Activated T-cell treated with anti-CD3 and anti-CD28 coated beads, Interleukin-2, amount 50 U/mL, for 4 hours (primary cell): ENCODE results near the gene FARS2. TPM values are rescaled to one million over a fixed set of nuclear protein-coding genes. Genes with fewer than 3 reads are reported as not detected.
A peak's percentile ranks its signal among the peaks of the same experiment; 100 is the strongest.

Source experiments
- ATAC-seq, 2 donors: fragments of 200-7000 bp; cut with Tn5 transposase; one replicate each; pipeline ENCODE4 v1.10.0; 2021
- DNase-seq: peaks from one replicate; pipeline ENCODE4 v3.0.0-alpha.2; 2020
- H3K27me3 Mint-ChIP-seq: one replicate; pipeline ENCODE4 v1.8.0; 2021; ENCODE audit warnings: low read depth, mixed read lengths
- H3K36me3 Mint-ChIP-seq: one replicate; pipeline ENCODE4 v1.8.0; 2022; ENCODE audit warnings: mixed read lengths; ENCODE audit not compliant: insufficient read depth
- H3K4me1 Mint-ChIP-seq: one replicate; pipeline ENCODE4 v1.8.0; 2021; ENCODE audit warnings: low read depth, mixed read lengths
- H3K4me3 Mint-ChIP-seq: one replicate; pipeline ENCODE4 v1.8.0; 2021; ENCODE audit warnings: mild to moderate bottlenecking, moderate library complexity, mixed read lengths
- H3K9me3 Mint-ChIP-seq: one replicate; pipeline ENCODE4 v1.8.0; 2021; ENCODE audit warnings: mixed read lengths
- total RNA-seq, 3 donors: library from RNA; stranded (reverse); gene quantifications; one replicate each; pipeline ENCODE4 v1.2.1, GENCODE V29; 2021

FARS2 gene
- total RNA-seq, 3 donors from 2014 or later: 28.3 to 31.0 (median 29.9) TPM

DNA sequence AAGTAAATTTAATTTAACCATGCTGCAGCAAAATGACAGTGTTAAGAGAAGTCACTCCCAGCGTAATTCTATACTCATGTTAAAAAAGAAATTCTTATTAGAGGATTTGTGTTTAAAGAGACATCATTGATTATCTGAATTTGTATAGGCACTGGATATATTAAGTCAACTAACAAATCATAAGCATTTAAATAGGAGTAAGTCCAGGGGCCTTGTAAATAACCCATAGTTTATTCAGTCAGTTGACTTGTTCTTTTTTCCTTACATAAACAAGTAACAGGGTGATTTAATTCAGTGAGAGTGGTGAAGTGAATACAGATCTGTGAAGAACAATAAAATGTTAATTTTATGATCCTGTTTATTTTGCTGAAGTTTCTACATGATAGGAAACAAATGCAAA lies 23.0 kb upstream of the FARS2 start:
- no peak overlapping the region for H3K4me3 Mint-ChIP-seq
- peaks cover 9% of the 10 kb centered on the region for H3K36me3 Mint-ChIP-seq
- ATAC-seq (no peak), DNase-seq (no peak)
- H3K9me3 Mint-ChIP-seq: no peaks in the 10 kb centered on the region
- H3K27me3 Mint-ChIP-seq: no peaks in the 10 kb centered on the region
- H3K4me1 Mint-ChIP-seq: no peaks in the 10 kb centered on the region

DNA sequence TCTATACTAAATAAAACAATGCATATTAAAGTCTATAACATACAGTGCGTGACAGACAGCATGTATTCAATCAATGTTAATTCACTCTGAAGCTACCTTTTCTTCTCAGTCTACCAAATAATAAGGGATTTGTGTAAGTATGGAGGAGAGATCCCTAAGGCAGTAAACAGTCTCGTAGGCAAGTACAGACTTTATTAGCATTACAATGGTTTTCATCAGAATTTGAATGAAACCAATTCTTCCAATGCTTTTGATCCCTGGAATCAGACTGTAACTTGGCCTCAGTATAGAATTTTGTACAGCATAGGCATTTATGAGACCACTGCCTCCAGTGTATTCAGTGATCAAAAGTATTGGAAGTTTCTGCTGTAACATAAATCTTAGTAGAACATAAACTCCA lies 20.1 kb upstream of the FARS2 start:
- Mint-ChIP-seq H3K4me1 (no peaks in the 10 kb centered on the region), H3K4me3 (no peak overlapping the region), H3K36me3 (peaks cover 12% of the 10 kb centered on the region)

DNA sequence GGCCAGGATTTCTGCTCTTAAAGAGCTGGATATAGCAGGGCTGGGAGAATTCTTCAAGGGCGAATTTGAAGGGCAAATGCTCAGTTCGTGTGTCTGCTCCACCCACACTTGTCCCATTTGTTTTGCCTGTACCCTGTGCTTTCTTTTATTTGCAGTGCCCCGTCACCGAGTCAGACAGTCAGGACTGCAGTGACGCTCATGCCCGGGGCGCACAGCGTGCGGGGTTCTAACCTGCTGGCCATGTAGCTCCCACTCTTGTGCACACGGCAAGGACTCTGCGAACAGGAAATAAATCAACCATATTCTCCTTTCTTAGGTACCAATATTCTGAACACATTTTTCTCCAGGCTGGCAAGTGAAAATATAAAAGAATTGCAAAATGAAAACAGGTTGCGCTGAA lies 18.2 kb upstream of the FARS2 start:
- Mint-ChIP-seq H3K36me3 (peaks cover 16% of the 10 kb centered on the region), H3K4me1 (no peaks in the 10 kb centered on the region), H3K9me3 (no peaks in the 10 kb centered on the region), H3K27me3 (no peaks in the 10 kb centered on the region), H3K4me3 (no peak overlapping the region)
- DNase-seq: no peak
- ATAC-seq: no peak

More for the DNA sequence above, 20.1 kb upstream of the FARS2 start:
- ATAC-seq (no peak), DNase-seq (no peak)
- Mint-ChIP-seq H3K27me3 (no peaks in the 10 kb centered on the region), H3K9me3 (no peaks in the 10 kb centered on the region)

DNA sequence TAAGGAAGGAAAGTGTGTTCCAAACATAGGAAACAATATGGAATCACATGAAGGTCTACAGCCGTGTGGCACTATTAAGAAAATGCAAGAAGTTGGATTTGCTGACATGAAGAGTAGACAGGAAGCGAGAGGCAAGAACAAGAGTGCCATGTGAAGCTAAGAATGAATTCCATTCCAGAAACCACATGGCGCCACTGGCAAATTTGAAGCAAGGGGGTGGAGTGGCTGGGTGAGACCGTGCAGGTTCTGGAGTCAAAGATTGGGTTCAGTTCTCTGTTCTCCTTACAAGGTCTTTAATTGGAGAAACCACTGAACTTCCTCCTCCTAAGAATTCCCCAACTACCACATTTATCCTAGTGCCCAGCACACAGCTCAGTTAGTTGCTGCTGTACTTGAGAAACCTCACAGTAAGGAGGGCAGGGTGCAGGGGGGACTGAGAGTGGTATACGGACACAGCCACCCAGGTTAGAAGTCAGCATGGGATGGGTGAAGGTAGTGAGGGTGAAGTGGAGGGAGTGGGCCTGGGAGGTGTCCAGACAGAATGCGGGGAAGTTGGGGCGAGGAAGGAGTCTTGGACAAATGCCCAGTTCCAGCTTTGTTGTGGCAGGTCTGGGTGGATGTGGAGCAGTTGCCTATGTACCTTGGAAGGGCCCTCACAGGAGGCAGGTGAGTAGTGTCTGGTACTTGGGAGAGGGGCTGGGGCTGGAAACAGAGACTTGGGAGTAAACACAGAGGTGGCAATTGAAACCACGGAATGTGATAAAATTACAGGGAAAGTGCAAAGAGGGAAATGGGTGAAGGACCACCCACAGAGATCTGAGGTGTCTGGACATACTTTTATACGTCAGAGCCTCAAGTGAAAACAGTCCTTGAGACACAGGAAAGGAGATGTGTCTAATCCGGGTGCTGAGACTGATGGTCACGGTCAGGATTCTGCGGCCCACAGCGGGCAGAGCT lies 14.9 kb upstream of the FARS2 start:
- peaks cover 20% of the 10 kb centered on the region for H3K36me3 Mint-ChIP-seq
- H3K9me3 Mint-ChIP-seq: no peaks in the 10 kb centered on the region
- H3K27me3 Mint-ChIP-seq: no peaks in the 10 kb centered on the region
- H3K4me3 Mint-ChIP-seq: no peak overlapping the region
- ATAC-seq: no peak
- H3K4me1 Mint-ChIP-seq: peaks cover 3% of the 10 kb centered on the region
- no peak for DNase-seq

DNA sequence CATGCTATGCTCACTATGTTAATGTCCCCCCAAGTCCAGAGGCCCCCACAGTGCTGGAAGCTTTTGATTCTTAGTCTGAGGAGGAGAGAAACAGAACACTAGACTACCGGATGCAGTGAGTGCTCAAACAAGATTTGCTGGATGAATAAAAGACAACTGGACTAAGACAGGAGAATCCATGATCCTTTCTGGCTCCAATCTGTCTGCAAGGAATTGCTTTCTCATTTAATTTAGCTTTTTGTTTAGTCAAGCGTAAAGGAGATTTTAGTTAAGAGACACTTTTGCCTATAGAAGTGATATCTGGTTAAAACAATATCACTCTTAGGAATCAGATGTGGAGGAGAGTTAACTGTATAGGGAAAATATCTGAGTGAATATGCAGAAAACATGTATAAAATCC lies 14.1 kb upstream of the FARS2 start:
- peaks cover 3% of the 10 kb centered on the region for H3K4me1 Mint-ChIP-seq
- ATAC-seq: no peak

DNA sequence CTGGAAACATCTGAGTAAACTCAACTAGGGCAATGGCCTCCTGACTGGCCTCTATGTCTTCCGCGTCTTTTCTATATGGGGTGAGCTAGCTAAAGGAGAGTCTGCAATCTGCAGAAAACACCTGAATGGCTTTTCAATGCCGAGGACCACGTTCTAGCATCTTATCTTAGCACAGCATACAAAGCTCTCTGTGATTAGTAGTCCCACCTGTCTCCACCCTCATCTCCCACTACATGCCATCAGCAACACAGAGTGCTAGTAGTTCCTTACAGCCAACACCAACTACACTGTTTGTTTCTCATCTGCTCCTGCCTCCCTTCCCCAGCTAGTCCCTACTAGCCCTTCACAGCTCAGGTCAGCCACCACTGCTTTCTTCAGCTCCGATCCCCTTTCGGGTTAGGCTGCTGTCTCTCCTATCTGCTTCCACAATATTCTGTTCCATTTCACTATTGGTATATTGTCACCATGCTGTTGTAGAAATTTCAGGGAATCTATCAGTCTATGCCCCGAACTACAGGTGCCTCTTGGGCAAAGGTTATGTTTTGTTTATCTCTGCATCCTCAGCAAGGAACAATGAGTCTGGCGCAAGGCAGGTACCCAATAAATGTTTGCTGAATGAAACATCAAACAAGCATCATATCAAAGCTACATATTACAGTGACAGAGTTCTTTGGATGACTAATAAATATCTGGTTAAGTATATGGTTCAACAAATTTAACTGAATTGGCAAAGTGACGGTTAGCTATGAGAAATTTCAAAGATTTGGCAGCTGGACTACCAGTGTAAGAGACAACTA lies 12.8 kb upstream of the FARS2 start:
- DNase-seq (no peak), ATAC-seq (no peak)
- Mint-ChIP-seq H3K4me3 (no peak overlapping the region), H3K36me3 (peaks cover 28% of the 10 kb centered on the region), H3K4me1 (peaks cover 3% of the 10 kb centered on the region), H3K27me3 (no peaks in the 10 kb centered on the region), H3K9me3 (no peaks in the 10 kb centered on the region)

More for the DNA sequence above, 14.1 kb upstream of the FARS2 start:
- Mint-ChIP-seq H3K36me3 (peaks cover 24% of the 10 kb centered on the region), H3K4me3 (no peak overlapping the region), H3K9me3 (no peaks in the 10 kb centered on the region), H3K27me3 (no peaks in the 10 kb centered on the region)
- DNase-seq: no peak

DNA sequence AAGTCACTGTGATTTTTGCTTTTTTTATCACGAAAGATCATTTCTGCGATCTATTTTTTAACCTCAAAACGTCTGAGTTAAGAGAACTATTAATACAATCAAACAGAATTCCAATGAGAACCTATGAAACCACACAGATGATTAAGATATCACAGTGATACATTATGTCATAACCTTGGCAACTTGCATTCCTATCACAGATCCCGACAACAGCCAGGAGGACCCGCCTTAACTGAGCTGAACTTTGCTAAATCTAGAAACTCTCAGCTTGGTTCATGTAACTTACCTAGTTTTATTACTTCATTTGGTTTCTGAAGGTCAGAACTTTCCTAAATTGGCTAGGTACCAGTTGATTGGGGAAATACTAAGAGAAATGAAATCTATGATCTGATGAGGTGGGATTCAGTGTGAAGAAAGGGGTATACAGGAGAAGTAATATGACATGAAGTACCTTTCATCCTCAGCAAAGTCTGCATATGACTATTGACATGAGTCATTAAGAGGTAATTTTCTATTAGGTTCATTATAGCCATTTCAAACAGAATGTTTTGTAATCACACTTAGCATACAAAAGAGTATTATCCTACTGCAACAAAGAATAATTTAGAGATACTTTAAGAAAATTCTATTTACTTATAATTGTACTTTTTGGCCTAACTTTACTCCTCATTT lies 11.7 kb upstream of the FARS2 start:
- Mint-ChIP-seq H3K9me3 (no peaks in the 10 kb centered on the region), H3K4me1 (peaks cover 3% of the 10 kb centered on the region), H3K36me3 (peaks cover 33% of the 10 kb centered on the region), H3K27me3 (no peaks in the 10 kb centered on the region), H3K4me3 (no peak overlapping the region)
- DNase-seq: no peak
- ATAC-seq: no peak

DNA sequence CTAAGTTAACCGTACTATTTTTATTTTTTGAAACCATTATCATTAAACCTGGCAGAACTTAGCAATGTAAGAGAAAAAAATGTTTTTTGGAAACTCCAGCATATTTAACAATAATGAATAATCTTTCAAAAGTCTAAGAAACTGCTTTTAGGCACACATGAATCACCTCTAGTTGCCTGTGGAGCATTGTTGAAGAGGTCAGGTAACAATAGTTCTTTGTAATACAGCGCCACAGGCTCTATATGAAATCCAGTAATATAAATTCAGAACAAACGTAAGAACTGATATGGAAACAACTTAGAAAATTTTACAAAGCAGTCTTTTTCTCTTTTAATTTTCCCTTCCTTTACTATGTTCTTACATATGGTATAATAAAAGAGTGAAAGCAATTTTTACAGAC lies 10.9 kb upstream of the FARS2 start:
- ATAC-seq (no peak), DNase-seq (no peak)
- H3K9me3 Mint-ChIP-seq: no peaks in the 10 kb centered on the region
- peaks cover 3% of the 10 kb centered on the region for H3K4me1 Mint-ChIP-seq
- H3K27me3 Mint-ChIP-seq: no peaks in the 10 kb centered on the region
- peaks cover 39% of the 10 kb centered on the region for H3K36me3 Mint-ChIP-seq
- H3K4me3 Mint-ChIP-seq: no peak overlapping the region

DNA sequence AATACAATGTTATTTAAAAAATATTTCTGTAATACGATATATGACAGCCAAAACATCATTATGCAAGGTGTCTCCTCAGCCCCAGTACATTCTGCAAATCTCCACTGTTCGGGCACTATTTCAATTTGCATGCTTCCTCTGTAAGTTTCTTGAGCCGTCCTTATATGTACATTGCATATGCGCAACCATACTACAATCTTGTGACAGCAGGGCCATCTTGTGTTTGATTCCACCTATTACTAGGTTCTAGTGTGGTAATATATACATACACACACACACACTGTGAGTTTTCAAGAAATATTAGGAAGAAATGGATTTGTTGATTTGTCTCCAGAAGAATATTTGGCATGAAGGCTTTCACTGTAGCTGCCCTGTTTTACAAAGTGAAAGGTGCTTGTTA lies 10.4 kb upstream of the FARS2 start:
- Mint-ChIP-seq H3K9me3 (no peaks in the 10 kb centered on the region), H3K4me1 (peaks cover 3% of the 10 kb centered on the region), H3K27me3 (no peaks in the 10 kb centered on the region), H3K4me3 (no peak overlapping the region), H3K36me3 (peaks cover 37% of the 10 kb centered on the region)
- ATAC-seq (no peak), DNase-seq (no peak)

DNA sequence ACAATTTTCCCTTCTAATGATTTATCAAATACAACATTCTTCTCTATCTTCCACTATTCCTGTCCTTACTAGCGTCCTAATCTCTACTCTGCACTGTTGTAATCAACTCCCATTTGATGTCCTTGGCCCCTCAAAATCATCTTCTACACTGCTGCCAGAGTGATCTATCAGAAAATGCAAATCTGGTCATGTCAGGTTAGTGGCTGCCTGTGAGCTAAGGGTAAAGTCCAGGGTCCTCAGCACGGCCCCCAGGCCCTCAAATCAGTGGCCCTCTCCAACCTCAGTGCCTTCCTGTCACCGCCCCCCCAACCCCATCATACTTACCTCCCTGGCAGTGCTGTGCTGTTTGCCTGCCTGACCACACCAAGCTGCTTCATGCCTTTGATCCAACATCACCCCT lies 4.4 kb upstream of the FARS2 start:
- Mint-ChIP-seq H3K27me3 (no peaks in the 10 kb centered on the region), H3K4me3 (no peak overlapping the region), H3K36me3 (peaks cover 31% of the 10 kb centered on the region), H3K9me3 (no peaks in the 10 kb centered on the region), H3K4me1 (peaks cover 26% of the 10 kb centered on the region)
- ATAC-seq (no peak), DNase-seq (no peak)

DNA sequence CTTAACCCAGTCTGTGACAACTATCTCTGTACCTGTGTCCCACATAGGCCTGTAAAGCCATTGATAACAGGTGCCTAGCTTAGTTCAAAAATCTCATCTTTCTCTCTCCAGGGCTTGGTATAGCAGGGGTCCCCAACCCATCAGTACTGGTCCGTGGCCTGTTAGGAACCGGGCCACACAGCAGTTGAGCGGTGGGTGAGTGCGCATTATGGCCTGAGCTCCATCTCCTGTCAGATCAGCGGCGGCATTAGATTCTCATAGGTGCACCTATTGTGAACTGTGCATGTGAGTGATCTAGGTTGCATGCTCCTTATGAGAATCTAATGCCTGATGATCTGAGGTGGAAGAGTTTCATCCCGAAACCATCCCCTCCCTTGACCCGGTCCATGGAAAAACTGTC lies 3.9 kb upstream of the FARS2 start:
- DNase-seq: no peak
- no peaks in the 10 kb centered on the region for H3K9me3 Mint-ChIP-seq
- no peaks in the 10 kb centered on the region for H3K27me3 Mint-ChIP-seq
- H3K4me3 Mint-ChIP-seq: no peak overlapping the region
- H3K36me3 Mint-ChIP-seq: peaks cover 29% of the 10 kb centered on the region
- no peak for ATAC-seq
- peaks cover 26% of the 10 kb centered on the region for H3K4me1 Mint-ChIP-seq

DNA sequence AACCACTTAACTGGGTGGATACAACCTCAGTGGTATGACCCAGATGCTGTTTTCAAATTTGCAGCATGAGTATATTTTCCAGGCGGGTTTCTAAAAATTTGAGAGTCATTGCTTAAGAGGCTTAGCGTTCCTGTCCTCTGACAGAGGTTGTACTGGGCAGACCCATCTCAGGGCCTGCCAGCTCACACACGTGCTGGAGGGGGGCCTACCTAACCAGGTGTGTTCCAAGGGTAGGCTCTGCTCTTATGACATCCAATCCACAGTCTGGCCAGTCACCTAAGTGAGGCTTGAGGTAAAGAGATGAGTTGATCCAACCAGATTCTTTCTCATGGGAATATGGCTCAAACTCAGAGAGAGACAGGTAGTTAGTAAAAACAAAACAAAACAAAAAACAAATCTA lies 1.9 kb upstream of the FARS2 start:
- H3K4me1 Mint-ChIP-seq: peaks cover 30% of the 10 kb centered on the region
- H3K9me3 Mint-ChIP-seq: no peaks in the 10 kb centered on the region
- peaks cover 21% of the 10 kb centered on the region for H3K36me3 Mint-ChIP-seq
- DNase-seq: no peak
- H3K27me3 Mint-ChIP-seq: no peaks in the 10 kb centered on the region
- peak overlapping the region; percentile 98 for H3K4me3 Mint-ChIP-seq
- ATAC-seq: no peak

DNA sequence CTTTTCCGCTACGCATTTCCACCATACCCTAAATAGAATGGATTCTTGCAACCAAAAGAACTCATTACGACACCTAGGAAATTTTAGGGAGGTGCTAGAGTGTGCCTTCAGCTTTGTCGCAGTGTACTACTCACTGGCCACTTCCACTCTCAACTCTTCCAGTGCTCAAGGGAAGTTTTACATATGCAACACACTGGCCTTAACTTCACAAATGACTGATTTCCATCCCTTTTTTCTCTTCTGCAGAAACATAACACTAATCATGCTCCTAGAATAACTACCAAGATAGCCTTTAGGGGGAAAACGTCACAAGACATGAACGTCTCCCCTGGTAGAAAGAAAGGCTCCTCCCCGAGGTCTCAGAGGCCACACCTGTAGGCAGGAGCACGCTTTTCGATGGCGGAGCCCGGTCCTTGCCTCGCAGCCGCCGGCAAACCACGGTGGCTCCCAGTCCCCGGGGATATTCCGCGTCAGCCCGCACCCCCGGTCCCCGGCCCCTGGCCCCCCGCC lies 1.1 kb upstream of the FARS2 start:
- H3K4me1 Mint-ChIP-seq: peaks cover 30% of the 10 kb centered on the region
- no peaks in the 10 kb centered on the region for H3K9me3 Mint-ChIP-seq
- peaks cover 14% of the 10 kb centered on the region for H3K36me3 Mint-ChIP-seq
- ATAC-seq: peak; percentile 77 to 79
- peak overlapping the region; percentile 98 for H3K4me3 Mint-ChIP-seq
- DNase-seq: peak; percentile 67
- H3K27me3 Mint-ChIP-seq: no peaks in the 10 kb centered on the region

DNA sequence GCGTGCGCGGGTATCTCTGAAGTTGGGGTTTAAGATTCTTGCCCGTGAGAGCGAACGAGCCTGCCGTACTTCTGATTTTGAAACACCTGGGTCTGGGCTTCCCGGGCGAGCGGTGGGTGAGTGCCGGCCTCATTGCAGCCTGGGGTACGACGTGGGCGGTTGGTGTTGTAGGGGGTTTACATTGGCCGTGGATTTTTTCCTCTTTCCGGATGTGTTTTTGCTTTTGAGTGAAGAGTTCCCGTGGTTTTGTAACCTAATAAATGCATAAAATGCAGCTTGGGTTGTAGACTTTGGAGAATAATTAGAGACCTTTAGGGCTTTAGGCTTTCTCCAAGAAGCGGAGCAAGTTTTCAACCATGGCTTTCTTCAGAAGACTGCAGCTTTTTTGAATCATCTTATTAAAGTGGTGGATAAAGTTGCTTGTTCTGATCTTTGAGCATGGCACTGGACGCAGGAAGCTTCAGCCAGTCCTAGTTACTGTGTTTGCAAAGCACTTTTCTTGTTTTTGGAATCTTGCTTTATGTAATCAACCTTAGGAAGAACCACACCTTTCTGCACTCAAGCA lies 314 bp downstream of the FARS2 start:
- DNase-seq: no peak
- no peaks in the 10 kb centered on the region for H3K27me3 Mint-ChIP-seq
- no peak for ATAC-seq
- peaks cover 36% of the 10 kb centered on the region for H3K4me1 Mint-ChIP-seq
- no peaks in the 10 kb centered on the region for H3K9me3 Mint-ChIP-seq
- peak overlapping the region; percentile 98 for H3K4me3 Mint-ChIP-seq
- H3K36me3 Mint-ChIP-seq: peaks cover 17% of the 10 kb centered on the region
